ENCODE measurements around the gene TCHP.

The TCHP gene

GRCh38 chr12:109949089-109949488 lies 49.0 kb downstream of the TCHP start:
- Histone ChIP-seq H3F3A (ENCODE audit: insufficient read depth) (no peaks in the 10 kb centered on the region; the same call in 1 of the 2 replicates), H3K27me3 (ENCODE audit: low read length) (no peaks in the 10 kb centered on the region), H2AFZ (ENCODE audit: low read depth, low read length, severe bottlenecking) (no peak overlapping the region), H4K20me1 (ENCODE audit: low read depth, low read length) (no peaks in the 10 kb centered on the region), H3K9me2 (replicated peaks; ENCODE audit: insufficient read depth, low read length) (no peaks in the 10 kb centered on the region), H3K36me3 (ENCODE audit: low read length) (peaks cover 42% of the 10 kb centered on the region), H3K79me2 (ENCODE audit: insufficient read depth, low read length) (no peaks in the 10 kb centered on the region), H3K9me3 (ENCODE audit: insufficient read depth, low read length) (no peaks in the 10 kb centered on the region), H3K4me3 (ENCODE audit: insufficient read depth, low read length, poor library complexity, severe bottlenecking) (no peak overlapping the region), H3K4me2 (ENCODE audit: low read depth, low read length, poor library complexity, severe bottlenecking) (no peak overlapping the region), H3K9ac (ENCODE audit: low read length) (no peak overlapping the region), H3K27ac (ENCODE audit: low read depth, low read length) (no peak overlapping the region)
- TF ChIP-seq CTCF (IDR thresholded peaks at IDR 0.05; ENCODE audit: insufficient read depth, low read length, poor library complexity, severe bottlenecking), result no peak
- no peak for TF ChIP-seq EZH2phosphoT487 (conservative IDR thresholded peaks at IDR 0.05; ENCODE audit: low read length)

GRCh38 chr12:109950625-109951024 lies 50.6 kb downstream of the TCHP start:
- TF ChIP-seq EZH2phosphoT487 (conservative IDR thresholded peaks at IDR 0.05; ENCODE audit: low read length), result no peak
- no peak for TF ChIP-seq CTCF (IDR thresholded peaks at IDR 0.05; ENCODE audit: insufficient read depth, low read length, poor library complexity, severe bottlenecking)
- H3K36me3 ChIP-seq (ENCODE audit: low read length), result peaks cover 42% of the 10 kb centered on the region
- no peak overlapping the region for H3K9ac ChIP-seq (ENCODE audit: low read length)
- no peak overlapping the region for H3K4me3 ChIP-seq (ENCODE audit: insufficient read depth, low read length, poor library complexity, severe bottlenecking)
- no peak overlapping the region for H2AFZ ChIP-seq (ENCODE audit: low read depth, low read length, severe bottlenecking)
- no peaks in the 10 kb centered on the region for H3K9me3 ChIP-seq (ENCODE audit: insufficient read depth, low read length)
- no peaks in the 10 kb centered on the region; the same call in 1 of the 2 replicates for H3F3A ChIP-seq (ENCODE audit: insufficient read depth)
- H3K9me2 ChIP-seq (replicated peaks; ENCODE audit: insufficient read depth, low read length), result no peaks in the 10 kb centered on the region
- H4K20me1 ChIP-seq (ENCODE audit: low read depth, low read length), result no peaks in the 10 kb centered on the region
- H3K27me3 ChIP-seq (ENCODE audit: low read length), result no peaks in the 10 kb centered on the region
- no peak overlapping the region for H3K27ac ChIP-seq (ENCODE audit: low read depth, low read length)
- H3K4me2 ChIP-seq (ENCODE audit: low read depth, low read length, poor library complexity, severe bottlenecking), result no peak overlapping the region
- H3K79me2 ChIP-seq (ENCODE audit: insufficient read depth, low read length), result no peaks in the 10 kb centered on the region

- no peaks in the 10 kb centered on the region for H3K9me2 ChIP-seq (replicated peaks; ENCODE audit: insufficient read depth, low read length)
- H3K27ac ChIP-seq (ENCODE audit: low read depth, low read length), result no peak overlapping the region
- H3K4me3 ChIP-seq (ENCODE audit: insufficient read depth, low read length, poor library complexity, severe bottlenecking), result no peak overlapping the region
- H3K9me3 ChIP-seq (ENCODE audit: insufficient read depth, low read length), result no peaks in the 10 kb centered on the region
- TF ChIP-seq CTCF (IDR thresholded peaks at IDR 0.05; ENCODE audit: insufficient read depth, low read length, poor library complexity, severe bottlenecking) (no peak), EZH2phosphoT487 (conservative IDR thresholded peaks at IDR 0.05; ENCODE audit: low read length) (no peak)
- H3F3A ChIP-seq (ENCODE audit: insufficient read depth), result no peaks in the 10 kb centered on the region; the same call in 1 of the 2 replicates
- H3K27me3 ChIP-seq (ENCODE audit: low read length), result no peaks in the 10 kb centered on the region
- H3K36me3 ChIP-seq (ENCODE audit: low read length), result peaks cover 42% of the 10 kb centered on the region
- H2AFZ ChIP-seq (ENCODE audit: low read depth, low read length, severe bottlenecking), result no peak overlapping the region
- H4K20me1 ChIP-seq (ENCODE audit: low read depth, low read length), result no peaks in the 10 kb centered on the region
- H3K9ac ChIP-seq (ENCODE audit: low read length), result no peak overlapping the region
- no peaks in the 10 kb centered on the region for H3K79me2 ChIP-seq (ENCODE audit: insufficient read depth, low read length)
- H3K4me2 ChIP-seq (ENCODE audit: low read depth, low read length, poor library complexity, severe bottlenecking), result no peak overlapping the region
Observed at GRCh38 chr12:109951136-109951535, 51.1 kb downstream of the TCHP start.
